Right lobe of liver (tissue), 4 donors: ENCODE measurements around the gene CERS6.

Source experiments
- CTCF ChIP-seq, 4 donors: fragments of 200-600 bp in 3 of 4; fragments of 450-650 bp in 1 of 4; IDR thresholded peaks; one replicate each; pipeline versions ENCODE4 v1.5.1 to v1.8.0; 2016 to 2022; ENCODE audit warnings: antibody characterized with exemption in 4 of 4, mild to moderate bottlenecking in 2 of 4
- POLR2A ChIP-seq: fragments of 450-650 bp; IDR thresholded peaks from one replicate; pipeline ENCODE4 v1.6.1; 2017; ENCODE audit warnings: antibody characterized with exemption, mild to moderate bottlenecking
- donor health status: DM: no; HTN: no; CAD: no.
- donor health status: DM: no; HTN: no; CAD: no.
- donor health status: DM: no; HTN: yes; CAD: no.

- no peak for TF ChIP-seq CTCF (IDR thresholded peaks at IDR 0.05)
- TF ChIP-seq POLR2A = no peak
These were observed 136.2 kb downstream of the CERS6 start for GRCh38 chr2:168592181-168592831.
